HCT116 (cell line): ENCODE data around the gene SULT1A2.

Experiments
- ATF3 ChIP-seq: IDR thresholded peaks from 2 replicates; pipeline ENCODE4 v1.6.1; 2012
- CEBPB ChIP-seq: IDR thresholded peaks from 2 replicates; pipeline ENCODE4 v1.6.1; 2012; ENCODE audit warnings: low read depth
- CTCF ChIP-seq, 3 experiments: fragments of 200-600 bp in 1 of 3; sonication (generic) in 1 of 3; IDR thresholded peaks in 2 of 3; conservative IDR thresholded peaks in 1 of 3; 2 replicates each; pipeline ENCODE4 v1.5.1; 2012 to 2017; ENCODE audit warnings: low read depth in 2 of 3, low read length in 2 of 3, antibody characterized with exemption in 1 of 3, borderline replicate concordance in 1 of 3, control low read depth in 1 of 3, mild to moderate bottlenecking in 1 of 3, mixed read lengths in 1 of 3, mixed run types in 1 of 3, moderate library complexity in 1 of 3; ENCODE audit not compliant: insufficient read depth in 1 of 3
- EGR1 ChIP-seq: IDR thresholded peaks from 2 replicates; pipeline ENCODE4 v1.6.1; 2012; ENCODE audit warnings: low read depth
- JUND ChIP-seq: IDR thresholded peaks from 2 replicates; pipeline ENCODE4 v1.6.1; 2012
- MAX ChIP-seq: IDR thresholded peaks from 2 replicates; pipeline ENCODE4 v1.6.1; 2012
- POLR2A ChIP-seq: IDR thresholded peaks from 2 replicates; pipeline ENCODE4 v1.7.0; 2011; ENCODE audit warnings: borderline replicate concordance; ENCODE audit not compliant: insufficient read depth, insufficient read length; ENCODE audit errors: extremely low read depth
- POLR2AphosphoS5 ChIP-seq: IDR thresholded peaks from 2 replicates; pipeline ENCODE4 v1.6.1; 2011; ENCODE audit warnings: mild to moderate bottlenecking, low read depth, low read length, moderate library complexity
- RAD21 ChIP-seq: IDR thresholded peaks from 2 replicates; pipeline ENCODE4 v1.6.1; 2012; ENCODE audit warnings: low read depth, mild to moderate bottlenecking
- REST ChIP-seq: IDR thresholded peaks from 2 replicates; pipeline ENCODE4 v1.6.1; 2012; ENCODE audit warnings: low read depth
- YY1 ChIP-seq: IDR thresholded peaks from 2 replicates; pipeline ENCODE4 v1.6.1; 2011; ENCODE audit warnings: low read length, low read depth, moderate library complexity, mild to moderate bottlenecking; ENCODE audit not compliant: insufficient replicate concordance; ENCODE audit errors: extremely low read depth

GRCh38 chr16:28592979-28593553 is 3.8 kb downstream of the SULT1A2 start:
- TF ChIP-seq EGR1 (no peak), CTCF (IDR thresholded peaks at IDR 0.05 in 2 of 3, conservative IDR thresholded peaks at IDR 0.05 in 1 of 3; ENCODE audit: borderline replicate concordance in 1 of 3, insufficient read depth in 1 of 3, low read depth in 2 of 3, low read length in 2 of 3) (no peak), POLR2A (no peak), YY1 (no peak), POLR2AphosphoS5 (no peak), CEBPB (no peak), MAX (no peak), JUND (no peak), ATF3 (no peak), REST (no peak), RAD21 (no peak)
